ENCODE results near the gene FAM200B.

FAM200B gene

GRCh38 chr4:15668566-15669435 is 12.8 kb upstream of the FAM200B start:
- DNase-seq = no peak

DNA sequence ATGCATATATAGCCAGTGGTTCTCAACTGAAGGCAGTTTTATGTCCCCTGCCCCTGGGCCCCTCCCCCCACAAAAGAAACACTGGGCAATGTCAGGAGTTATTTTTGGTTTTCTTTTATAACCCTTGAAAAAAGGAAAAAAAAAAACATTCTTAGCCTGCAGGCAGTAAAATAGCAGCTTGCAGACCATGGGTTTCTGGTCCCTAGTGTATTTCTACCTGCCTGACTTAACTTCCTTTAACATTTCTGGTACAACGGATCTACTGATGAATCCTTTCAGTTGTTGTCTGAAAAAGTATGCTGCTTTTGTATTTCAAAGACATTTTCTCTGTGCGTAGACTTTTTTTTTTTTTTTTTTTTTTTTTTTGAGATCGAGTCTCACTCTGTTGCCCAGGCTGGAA is 11.1 kb upstream of the FAM200B start:
- no peak for DNase-seq

- DNase-seq = no peak
Measured at GRCh38 chr4:15672101-15672500, 9.5 kb upstream of the FAM200B start.

- no peak for DNase-seq
Measured at GRCh38 chr4:15673337-15673736, 8.3 kb upstream of the FAM200B start.

DNA sequence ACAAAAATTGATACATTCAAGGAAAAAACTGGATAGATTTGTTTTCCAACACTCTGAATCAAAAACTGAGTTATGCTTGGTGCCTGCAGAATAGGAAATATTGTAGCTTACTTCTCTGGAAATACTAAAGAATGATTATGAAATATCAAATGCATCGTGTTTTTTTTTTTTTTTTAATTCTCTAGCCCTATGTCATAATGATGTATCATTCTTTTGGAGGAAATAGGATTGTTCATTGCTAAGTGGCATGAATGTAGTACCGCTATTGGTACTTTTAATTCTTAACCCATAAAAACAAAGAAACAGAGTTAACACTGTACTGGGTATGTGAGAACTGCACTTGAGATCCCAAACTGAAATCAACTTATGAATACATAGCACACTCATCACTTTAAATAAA is 7.6 kb upstream of the FAM200B start:
- DNase-seq = no peak

GRCh38 chr4:15674926-15675325 is 6.7 kb upstream of the FAM200B start:
- no peak for DNase-seq

DNA sequence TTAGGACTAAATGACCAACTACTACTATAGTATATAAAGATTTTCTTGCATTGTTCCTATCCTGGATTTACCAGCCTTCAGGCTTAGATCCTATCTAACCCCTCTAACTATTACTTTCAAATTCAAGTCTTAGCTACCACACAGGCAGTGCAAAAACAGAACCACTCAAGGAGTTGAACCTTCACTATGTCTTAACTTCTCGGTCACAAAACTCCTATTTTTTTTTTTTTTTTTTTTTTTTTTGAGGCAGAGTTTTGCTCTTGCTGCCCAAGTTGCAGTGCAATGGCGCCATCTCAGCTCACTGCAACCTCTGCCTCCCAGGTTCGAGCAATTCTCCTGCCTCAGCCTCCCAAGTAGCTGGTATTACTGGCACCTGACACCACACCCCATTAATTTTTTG is 6.3 kb upstream of the FAM200B start:
- no peak for DNase-seq

GRCh38 chr4:15676039-15676438 is 5.6 kb upstream of the FAM200B start:
- DNase-seq = no peak

- DNase-seq = no peak
Measured at GRCh38 chr4:15676899-15677298, 4.7 kb upstream of the FAM200B start.

DNA sequence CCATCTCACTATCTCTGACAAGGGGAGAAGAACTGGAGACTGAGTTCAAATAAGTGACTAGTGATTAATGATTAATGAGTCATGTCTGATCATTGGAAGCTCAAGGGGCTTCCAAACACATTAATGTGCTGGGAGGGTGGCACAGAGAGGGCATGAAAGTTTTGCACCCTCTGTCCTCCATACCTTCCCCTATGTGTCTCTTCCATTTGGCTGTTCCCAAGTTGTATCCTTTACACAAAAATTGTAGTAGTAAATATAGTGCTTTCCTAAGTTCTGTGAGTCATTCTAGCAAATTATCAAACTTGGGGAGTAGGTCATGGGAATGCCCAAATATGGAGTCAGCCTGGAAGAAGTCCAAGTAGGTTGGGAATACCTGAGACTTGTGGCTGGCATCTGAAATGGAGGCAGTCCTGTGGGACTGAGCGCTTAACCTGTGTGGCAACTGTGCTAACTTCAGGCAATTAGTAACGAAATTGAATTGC is 4.1 kb upstream of the FAM200B start:
- DNase-seq = no peak

GRCh38 chr4:15681067-15681371 is 608 bp upstream of the FAM200B start:
- DNase-seq = no peak

- DNase-seq = no peak
Measured at GRCh38 chr4:15682242-15683142, 865 bp downstream of the FAM200B start.

- DNase-seq = no peak
Measured at GRCh38 chr4:15683143-15683495, 1.5 kb downstream of the FAM200B start.

GRCh38 chr4:15684498-15684897 is 2.9 kb downstream of the FAM200B start:
- no peak for DNase-seq

GRCh38 chr4:15688051-15688450 is 6.4 kb downstream of the FAM200B start:
- no peak for DNase-seq

GRCh38 chr4:15689540-15689939 is 7.9 kb downstream of the FAM200B start:
- DNase-seq = no peak

DNA sequence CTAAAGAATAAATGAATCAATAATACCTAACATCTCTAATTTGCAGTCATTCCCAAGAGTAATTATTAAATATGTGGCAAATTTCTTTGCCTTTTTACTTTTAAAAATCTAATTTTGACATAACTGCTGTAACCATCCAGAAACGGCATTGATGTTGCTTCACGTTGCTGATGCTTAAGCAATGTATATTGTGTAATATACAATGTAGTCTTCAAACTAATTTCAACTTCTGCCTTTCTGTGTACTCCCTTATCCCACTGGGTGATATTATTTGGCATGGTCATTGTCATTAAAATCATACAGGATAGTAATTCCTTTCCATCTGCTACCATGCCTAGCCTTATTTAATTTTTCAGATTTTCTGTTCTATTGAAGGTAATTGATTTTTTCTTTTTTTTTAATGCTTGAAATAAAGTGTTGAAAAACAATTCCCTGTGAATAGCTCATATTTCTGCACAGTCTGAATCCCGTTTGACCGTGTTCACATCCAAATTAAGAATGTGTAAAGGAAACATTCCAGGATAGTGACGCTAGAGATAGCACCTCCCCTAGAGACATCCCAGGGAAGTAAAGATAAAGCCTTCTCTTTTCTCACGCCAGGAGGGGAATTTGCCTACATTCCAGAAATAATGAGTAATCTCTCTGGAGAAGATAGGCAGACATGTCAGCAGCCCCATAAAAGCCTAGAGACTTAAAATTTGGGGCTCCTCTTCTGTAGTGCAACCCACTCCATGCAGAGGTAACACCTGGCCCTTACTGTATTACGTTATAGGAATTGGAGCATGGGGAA is 8.6 kb downstream of the FAM200B start:
- no peak for DNase-seq

DNA sequence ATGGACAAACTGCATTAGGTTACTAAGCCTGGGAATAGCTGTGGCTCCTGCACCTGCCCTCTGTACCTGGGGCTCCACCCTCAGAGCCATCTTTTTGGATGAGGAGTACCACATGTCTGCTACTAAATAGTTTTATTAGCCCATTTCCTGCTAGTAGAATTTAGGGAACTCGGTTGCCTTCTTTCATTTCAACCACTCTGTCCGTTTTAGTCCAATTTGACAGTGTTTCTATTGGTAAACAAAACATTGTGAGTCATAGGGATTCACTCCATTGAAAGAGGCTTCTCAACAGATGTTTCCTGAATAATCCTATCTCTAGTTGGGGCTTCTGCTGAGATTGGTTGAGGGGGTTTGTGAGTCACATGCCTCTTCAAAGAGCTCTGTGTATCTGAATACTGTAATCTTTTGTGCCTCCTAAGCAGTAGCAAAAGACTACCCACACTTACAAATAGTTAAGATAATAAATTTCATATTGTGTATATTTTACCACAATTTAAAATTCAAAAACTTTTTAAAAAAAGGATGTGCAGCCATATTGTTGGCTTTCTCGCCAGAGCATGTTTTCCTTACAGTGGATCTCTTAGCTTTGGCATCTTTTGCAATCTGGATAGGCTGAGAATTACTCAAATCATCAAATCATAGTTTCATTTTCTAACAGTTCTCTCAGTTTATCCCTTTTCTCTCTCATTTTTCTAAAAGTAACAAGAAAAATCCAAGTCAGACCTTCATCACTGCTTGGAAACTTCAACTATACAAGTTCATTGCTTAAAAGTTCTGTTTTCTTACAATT is 9.9 kb downstream of the FAM200B start:
- no peak for DNase-seq

- DNase-seq = no peak
Measured at GRCh38 chr4:15692602-15693001, 11.0 kb downstream of the FAM200B start.

GRCh38 chr4:15694431-15694830 is 12.8 kb downstream of the FAM200B start:
- no peak for DNase-seq

- DNase-seq = no peak
Measured at GRCh38 chr4:15695240-15695699, 13.6 kb downstream of the FAM200B start.

DNA sequence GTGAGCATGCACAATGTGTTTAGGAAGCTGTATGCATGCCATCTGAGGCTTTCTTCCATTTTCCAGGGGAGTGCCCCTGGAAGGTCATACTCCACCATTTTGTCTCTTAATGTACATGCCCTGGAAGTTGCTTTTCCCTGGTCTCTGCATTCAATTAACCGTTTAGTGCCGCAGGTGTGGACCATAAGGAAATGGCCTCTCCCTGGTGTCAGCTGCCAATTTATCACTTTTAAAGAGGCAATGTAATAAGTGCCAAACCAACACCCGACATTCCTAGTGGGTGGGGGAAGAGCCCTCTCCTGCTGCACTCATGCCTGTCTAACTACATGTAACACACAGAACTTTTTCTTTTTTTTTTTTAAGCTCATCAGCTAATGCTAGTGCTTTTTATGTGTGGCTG is 14.1 kb downstream of the FAM200B start:
- DNase-seq = no peak
